ENCODE measurements around the gene ECEL1.

The ECEL1 gene

DNA sequence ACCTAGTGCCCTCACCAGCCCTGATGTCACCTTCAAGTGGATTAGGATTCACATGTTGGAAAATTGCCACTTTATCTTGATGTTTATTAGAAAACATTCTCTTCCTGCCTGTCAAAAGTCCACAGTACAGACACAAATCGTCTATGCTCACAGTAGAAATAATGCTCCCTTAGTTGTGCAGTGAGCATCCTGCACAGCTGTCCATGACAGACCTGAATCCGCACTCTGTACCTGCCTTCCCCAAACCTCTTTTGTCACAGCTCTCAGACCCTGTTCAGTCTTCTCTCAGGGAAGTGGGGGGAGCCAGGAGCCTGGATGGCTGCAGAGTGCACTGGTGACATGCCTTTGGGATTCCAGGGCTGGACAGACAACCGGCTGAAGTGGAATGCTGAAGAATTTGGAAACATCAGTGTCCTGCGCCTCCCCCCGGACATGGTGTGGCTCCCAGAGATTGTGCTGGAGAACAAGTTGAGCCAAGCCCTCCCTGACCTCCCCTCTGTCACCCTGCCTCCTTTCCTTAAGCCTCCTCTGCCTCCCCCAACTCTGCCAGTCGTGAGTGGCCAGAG, 40.4 kb upstream of the ECEL1 start (continued):
- TF ChIP-seq ZNF776 (tag by site-specific recombination; IDR thresholded peaks at IDR 0.05; ENCODE audit: borderline replicate concordance) (no peak), ZNF423 (tag by site-specific recombination; IDR thresholded peaks at IDR 0.05) (no peak), RBAK (tag by site-specific recombination; IDR thresholded peaks at IDR 0.05) (no peak), ZNF837 (tag by site-specific recombination; IDR thresholded peaks at IDR 0.05) (no peak), ZNF626 (tag by site-specific recombination; IDR thresholded peaks at IDR 0.05) (no peak), KLF9 (tag by site-specific recombination; IDR thresholded peaks at IDR 0.05; ENCODE audit: low read depth) (no peak)
- TF ChIP-seq, protein P1, sequence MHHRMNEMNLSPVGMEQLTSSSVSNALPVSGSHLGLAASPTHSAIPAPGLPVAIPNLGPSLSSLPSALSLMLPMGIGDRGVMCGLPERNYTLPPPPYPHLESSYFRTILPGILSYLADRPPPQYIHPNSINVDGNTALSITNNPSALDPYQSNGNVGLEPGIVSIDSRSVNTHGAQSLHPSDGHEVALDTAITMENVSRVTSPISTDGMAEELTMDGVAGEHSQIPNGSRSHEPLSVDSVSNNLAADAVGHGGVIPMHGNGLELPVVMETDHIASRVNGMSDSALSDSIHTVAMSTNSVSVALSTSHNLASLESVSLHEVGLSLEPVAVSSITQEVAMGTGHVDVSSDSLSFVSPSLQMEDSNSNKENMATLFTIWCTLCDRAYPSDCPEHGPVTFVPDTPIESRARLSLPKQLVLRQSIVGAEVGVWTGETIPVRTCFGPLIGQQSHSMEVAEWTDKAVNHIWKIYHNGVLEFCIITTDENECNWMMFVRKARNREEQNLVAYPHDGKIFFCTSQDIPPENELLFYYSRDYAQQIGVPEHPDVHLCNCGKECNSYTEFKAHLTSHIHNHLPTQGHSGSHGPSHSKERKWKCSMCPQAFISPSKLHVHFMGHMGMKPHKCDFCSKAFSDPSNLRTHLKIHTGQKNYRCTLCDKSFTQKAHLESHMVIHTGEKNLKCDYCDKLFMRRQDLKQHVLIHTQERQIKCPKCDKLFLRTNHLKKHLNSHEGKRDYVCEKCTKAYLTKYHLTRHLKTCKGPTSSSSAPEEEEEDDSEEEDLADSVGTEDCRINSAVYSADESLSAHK (tag by site-specific recombination; IDR thresholded peaks at IDR 0.05), result no peak
- TF ChIP-seq, protein P2, sequence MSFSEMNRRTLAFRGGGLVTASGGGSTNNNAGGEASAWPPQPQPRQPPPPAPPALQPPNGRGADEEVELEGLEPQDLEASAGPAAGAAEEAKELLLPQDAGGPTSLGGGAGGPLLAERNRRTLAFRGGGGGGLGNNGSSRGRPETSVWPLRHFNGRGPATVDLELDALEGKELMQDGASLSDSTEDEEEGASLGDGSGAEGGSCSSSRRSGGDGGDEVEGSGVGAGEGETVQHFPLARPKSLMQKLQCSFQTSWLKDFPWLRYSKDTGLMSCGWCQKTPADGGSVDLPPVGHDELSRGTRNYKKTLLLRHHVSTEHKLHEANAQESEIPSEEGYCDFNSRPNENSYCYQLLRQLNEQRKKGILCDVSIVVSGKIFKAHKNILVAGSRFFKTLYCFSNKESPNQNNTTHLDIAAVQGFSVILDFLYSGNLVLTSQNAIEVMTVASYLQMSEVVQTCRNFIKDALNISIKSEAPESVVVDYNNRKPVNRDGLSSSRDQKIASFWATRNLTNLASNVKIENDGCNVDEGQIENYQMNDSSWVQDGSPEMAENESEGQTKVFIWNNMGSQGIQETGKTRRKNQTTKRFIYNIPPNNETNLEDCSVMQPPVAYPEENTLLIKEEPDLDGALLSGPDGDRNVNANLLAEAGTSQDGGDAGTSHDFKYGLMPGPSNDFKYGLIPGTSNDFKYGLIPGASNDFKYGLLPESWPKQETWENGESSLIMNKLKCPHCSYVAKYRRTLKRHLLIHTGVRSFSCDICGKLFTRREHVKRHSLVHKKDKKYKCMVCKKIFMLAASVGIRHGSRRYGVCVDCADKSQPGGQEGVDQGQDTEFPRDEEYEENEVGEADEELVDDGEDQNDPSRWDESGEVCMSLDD (tag by site-specific recombination; IDR thresholded peaks at IDR 0.05), result no peak
- TF ChIP-seq, protein P3, sequence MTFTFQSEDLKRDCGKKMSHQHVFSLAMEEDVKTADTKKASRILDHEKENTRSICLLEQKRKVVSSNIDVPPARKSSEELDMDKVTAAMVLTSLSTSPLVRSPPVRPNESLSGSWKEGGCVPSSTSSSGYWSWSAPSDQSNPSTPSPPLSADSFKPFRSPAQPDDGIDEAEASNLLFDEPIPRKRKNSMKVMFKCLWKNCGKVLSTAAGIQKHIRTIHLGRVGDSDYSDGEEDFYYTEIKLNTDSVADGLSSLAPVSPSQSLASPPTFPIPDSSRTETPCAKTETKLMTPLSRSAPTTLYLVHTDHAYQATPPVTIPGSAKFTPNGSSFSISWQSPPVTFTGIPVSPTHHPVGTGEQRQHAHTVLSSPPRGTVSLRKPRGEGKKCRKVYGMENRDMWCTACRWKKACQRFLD (tag by site-specific recombination; IDR thresholded peaks at IDR 0.05), result no peak
- TF ChIP-seq, protein P4, sequence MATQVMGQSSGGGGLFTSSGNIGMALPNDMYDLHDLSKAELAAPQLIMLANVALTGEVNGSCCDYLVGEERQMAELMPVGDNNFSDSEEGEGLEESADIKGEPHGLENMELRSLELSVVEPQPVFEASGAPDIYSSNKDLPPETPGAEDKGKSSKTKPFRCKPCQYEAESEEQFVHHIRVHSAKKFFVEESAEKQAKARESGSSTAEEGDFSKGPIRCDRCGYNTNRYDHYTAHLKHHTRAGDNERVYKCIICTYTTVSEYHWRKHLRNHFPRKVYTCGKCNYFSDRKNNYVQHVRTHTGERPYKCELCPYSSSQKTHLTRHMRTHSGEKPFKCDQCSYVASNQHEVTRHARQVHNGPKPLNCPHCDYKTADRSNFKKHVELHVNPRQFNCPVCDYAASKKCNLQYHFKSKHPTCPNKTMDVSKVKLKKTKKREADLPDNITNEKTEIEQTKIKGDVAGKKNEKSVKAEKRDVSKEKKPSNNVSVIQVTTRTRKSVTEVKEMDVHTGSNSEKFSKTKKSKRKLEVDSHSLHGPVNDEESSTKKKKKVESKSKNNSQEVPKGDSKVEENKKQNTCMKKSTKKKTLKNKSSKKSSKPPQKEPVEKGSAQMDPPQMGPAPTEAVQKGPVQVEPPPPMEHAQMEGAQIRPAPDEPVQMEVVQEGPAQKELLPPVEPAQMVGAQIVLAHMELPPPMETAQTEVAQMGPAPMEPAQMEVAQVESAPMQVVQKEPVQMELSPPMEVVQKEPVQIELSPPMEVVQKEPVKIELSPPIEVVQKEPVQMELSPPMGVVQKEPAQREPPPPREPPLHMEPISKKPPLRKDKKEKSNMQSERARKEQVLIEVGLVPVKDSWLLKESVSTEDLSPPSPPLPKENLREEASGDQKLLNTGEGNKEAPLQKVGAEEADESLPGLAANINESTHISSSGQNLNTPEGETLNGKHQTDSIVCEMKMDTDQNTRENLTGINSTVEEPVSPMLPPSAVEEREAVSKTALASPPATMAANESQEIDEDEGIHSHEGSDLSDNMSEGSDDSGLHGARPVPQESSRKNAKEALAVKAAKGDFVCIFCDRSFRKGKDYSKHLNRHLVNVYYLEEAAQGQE (tag by site-specific recombination; IDR thresholded peaks at IDR 0.05), result no peak

DNA sequence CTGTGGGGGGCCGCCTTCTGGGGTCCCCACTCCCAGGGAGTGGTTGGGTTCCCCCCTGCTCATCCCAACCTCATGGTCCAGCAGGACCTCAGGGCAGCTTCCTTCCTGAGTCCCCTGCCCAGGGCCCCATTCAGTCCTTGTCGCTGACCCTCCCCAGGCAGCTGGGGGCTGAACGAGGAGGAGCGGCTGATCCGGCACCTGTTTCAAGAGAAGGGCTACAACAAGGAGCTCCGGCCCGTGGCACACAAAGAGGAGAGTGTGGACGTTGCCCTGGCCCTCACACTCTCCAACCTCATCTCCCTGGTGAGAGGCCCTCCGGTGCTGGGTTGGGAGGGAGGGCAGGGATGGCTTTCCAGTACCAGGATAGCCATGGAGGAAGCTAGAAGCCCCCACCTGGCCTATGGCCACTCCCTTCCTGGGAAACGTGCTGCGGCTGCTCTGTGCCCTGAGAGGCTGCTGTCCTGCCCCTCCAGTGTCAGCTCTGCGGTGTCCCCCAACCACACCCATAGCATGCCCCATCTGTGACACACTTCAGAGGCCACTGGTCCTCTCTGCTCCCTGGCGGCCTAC, 38.8 kb upstream of the ECEL1 start:
- Histone ChIP-seq H3K36me3 (ENCODE audit: control insufficient read depth in 2 of 2, insufficient read depth in 1 of 2, low read length in 2 of 2) (no peaks in the 10 kb centered on the region), H3K4me1 (ENCODE audit: control insufficient read depth, insufficient read depth, low read length) (no peaks in the 10 kb centered on the region; the same call in 1 of the 2 replicates), H3K4me3 (ENCODE audit: low read depth, low read length) (no peak overlapping the region), H3K9me3 (ENCODE audit: control insufficient read depth, insufficient read depth, low read depth, low read length) (no peaks in the 10 kb centered on the region), H3K27ac (ENCODE audit: extremely low read depth, low read depth, low read length) (no peak overlapping the region)
- ChIA-PET POLR2A (no interaction called here), CTCF (interaction anchor here (0.7 kb wide), 1 partner anchor 17 kb away, joined by 3 read pairs; no protein-coding TSS in a partner anchor)
- TF ChIP-seq MYNN (tag by site-specific recombination; IDR thresholded peaks at IDR 0.05; ENCODE audit: borderline replicate concordance), result no peak
- no peak for TF ChIP-seq ZNF146 (tag by site-specific recombination; IDR thresholded peaks at IDR 0.05)
- no peak for TF ChIP-seq ZNF792 (tag by site-specific recombination; IDR thresholded peaks at IDR 0.05)
- no peak for TF ChIP-seq ZNF19 (tag by site-specific recombination; IDR thresholded peaks at IDR 0.05; ENCODE audit: low read depth)
- TF ChIP-seq, protein P5, sequence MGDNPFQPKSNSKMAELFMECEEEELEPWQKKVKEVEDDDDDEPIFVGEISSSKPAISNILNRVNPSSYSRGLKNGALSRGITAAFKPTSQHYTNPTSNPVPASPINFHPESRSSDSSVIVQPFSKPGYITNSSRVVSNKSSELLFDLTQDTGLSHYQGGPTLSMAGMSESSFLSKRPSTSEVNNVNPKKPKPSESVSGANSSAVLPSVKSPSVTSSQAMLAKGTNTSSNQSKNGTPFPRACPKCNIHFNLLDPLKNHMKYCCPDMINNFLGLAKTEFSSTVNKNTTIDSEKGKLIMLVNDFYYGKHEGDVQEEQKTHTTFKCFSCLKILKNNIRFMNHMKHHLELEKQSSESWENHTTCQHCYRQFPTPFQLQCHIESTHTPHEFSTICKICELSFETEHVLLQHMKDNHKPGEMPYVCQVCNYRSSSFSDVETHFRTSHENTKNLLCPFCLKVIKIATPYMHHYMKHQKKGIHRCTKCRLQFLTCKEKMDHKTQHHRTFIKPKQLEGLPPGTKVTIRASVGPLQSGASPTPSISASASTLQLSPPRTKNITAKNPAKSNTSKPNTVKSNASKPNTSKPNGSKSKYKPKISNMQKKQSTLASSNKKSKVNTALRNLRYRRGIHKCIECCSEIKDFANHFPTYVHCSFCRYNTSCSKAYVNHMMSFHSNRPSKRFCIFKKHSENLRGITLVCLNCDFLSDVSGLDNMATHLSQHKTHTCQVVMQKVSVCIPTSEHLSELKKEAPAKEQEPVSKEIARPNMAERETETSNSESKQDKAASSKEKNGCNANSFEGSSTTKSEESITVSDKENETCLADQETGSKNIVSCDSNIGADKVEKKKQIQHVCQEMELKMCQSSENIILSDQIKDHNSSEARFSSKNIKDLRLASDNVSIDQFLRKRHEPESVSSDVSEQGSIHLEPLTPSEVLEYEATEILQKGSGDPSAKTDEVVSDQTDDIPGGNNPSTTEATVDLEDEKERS (tag by site-specific recombination; IDR thresholded peaks at IDR 0.05), result no peak
- no peak for TF ChIP-seq ZNF292 (tag by site-specific recombination; IDR thresholded peaks at IDR 0.05; ENCODE audit: borderline replicate concordance, low read depth)
- no peak for TF ChIP-seq OVOL3 (tag by site-specific recombination; IDR thresholded peaks at IDR 0.05)
- TF ChIP-seq SALL2 (tag by site-specific recombination; IDR thresholded peaks at IDR 0.05; ENCODE audit: borderline replicate concordance), result no peak

Data from HEK293 (cell line).